ENCODE results near the gene SAFB2.

SAFB2 gene

DNA sequence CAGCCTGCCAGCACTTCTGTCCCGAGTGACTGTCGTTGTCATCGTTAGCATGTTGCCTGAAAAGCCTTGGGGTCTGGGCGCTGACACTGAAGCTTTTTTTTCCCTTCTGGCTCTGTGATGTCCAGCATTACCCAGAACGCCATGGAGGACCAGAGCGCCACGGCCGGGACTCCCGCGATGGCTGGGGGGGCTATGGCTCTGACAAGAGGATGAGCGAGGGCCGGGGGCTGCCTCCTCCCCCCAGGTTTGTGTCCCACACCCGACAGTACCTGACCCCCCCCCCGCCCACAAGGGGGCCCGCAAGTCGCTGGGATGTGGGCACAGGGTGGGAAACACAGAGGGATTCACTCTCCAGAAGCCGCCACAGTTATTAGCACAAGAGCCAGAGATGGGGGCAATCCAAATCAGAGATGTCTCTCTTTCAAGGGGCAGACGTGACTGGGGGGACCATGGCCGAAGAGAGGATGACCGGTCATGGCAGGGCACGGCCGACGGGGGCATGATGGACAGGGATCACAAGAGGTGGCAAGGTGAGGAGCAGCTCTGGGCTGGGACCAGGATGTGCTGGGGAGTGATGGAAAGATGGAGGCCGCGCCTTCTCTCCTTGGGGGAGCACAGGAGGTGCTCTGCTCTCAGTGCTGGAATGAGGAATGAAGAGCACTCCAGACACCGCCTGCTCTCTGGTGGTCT lies 44.5 kb upstream of the SAFB2 start:
- H3K4me2 ChIP-seq (ENCODE audit: low read length) = no peak overlapping the region
- H3K4me1 ChIP-seq = no peaks in the 10 kb centered on the region
- no peak overlapping the region for H2AFZ ChIP-seq
- no peaks in the 10 kb centered on the region for H3K36me3 ChIP-seq (ENCODE audit: control insufficient read depth, insufficient read depth, low read length)
- H3K4me3 ChIP-seq (ENCODE audit: low read depth, low read length) = no peak overlapping the region
- H3K9me3 ChIP-seq (ENCODE audit: control insufficient read depth, low read length) = no peaks in the 10 kb centered on the region
- H3K9ac ChIP-seq = no peak overlapping the region
- TF ChIP-seq CTCF (IDR thresholded peaks at IDR 0.05) = no peak
- H3K27me3 ChIP-seq (ENCODE audit: control insufficient read depth, insufficient read depth, low read length) = no peaks in the 10 kb centered on the region
- H3K27ac ChIP-seq = no peak overlapping the region
- peaks cover 3% of the 10 kb centered on the region for H3K79me2 ChIP-seq

DNA sequence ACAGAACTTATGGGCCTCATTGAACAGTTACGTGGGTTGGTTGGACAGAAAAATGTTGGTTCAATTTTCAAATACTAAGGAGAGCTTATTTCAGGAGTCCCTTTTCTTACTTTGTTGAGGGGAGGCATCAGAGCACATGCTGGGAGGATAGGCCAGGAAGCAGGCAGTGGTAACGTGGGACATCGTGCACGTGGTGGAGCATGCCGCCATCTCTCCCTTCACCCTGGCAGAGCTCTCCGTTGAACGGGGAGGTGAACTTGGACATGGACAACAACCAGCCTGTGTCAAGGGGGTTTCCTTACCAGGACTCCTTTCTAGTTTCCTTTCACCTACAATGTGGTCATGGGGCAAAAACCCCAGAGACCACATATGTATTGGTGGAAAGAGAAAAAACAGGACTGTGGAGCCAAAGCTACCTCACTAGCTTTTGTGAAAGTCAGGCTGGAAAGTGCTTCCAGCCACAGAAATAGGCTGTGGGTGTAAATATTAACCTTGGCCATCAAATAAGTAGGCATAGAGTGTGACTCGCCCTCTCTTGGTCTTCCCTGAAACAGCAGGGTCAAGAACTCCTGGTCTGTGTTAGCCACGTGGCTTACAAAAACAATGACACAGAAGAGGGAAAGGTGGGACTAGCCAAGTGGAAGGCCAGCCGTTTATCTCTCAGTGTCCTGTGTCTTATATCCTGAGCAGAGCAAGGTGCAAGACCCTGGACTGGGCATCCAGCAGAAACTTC lies 43.4 kb upstream of the SAFB2 start:
- Histone ChIP-seq H3K36me3 (ENCODE audit: control insufficient read depth, insufficient read depth, low read length) (no peaks in the 10 kb centered on the region), H2AFZ (no peak overlapping the region), H3K4me3 (ENCODE audit: low read depth, low read length) (no peak overlapping the region), H3K9me3 (ENCODE audit: control insufficient read depth, low read length) (no peaks in the 10 kb centered on the region), H3K27me3 (ENCODE audit: control insufficient read depth, insufficient read depth, low read length) (no peaks in the 10 kb centered on the region), H3K4me1 (no peaks in the 10 kb centered on the region), H3K9ac (no peak overlapping the region), H3K27ac (no peak overlapping the region), H3K79me2 (peaks cover 3% of the 10 kb centered on the region), H3K4me2 (ENCODE audit: low read length) (no peak overlapping the region)
- TF ChIP-seq CTCF (IDR thresholded peaks at IDR 0.05) = no peak

GRCh38 chr19:5664515-5664914 lies 41.9 kb upstream of the SAFB2 start:
- Histone ChIP-seq H3K79me2 (peaks cover 6% of the 10 kb centered on the region), H3K4me3 (ENCODE audit: low read depth, low read length) (no peak overlapping the region), H3K27ac (no peak overlapping the region), H3K9ac (no peak overlapping the region), H3K36me3 (ENCODE audit: control insufficient read depth, insufficient read depth, low read length) (no peaks in the 10 kb centered on the region), H3K4me2 (ENCODE audit: low read length) (no peak overlapping the region), H3K27me3 (ENCODE audit: control insufficient read depth, insufficient read depth, low read length) (no peaks in the 10 kb centered on the region), H3K9me3 (ENCODE audit: control insufficient read depth, low read length) (no peaks in the 10 kb centered on the region), H3K4me1 (no peaks in the 10 kb centered on the region), H2AFZ (no peak overlapping the region)
- TF ChIP-seq CTCF (IDR thresholded peaks at IDR 0.05) = no peak

- Histone ChIP-seq H3K9me3 (ENCODE audit: control insufficient read depth, low read length) (no peaks in the 10 kb centered on the region), H3K79me2 (peaks cover 7% of the 10 kb centered on the region), H3K27me3 (ENCODE audit: control insufficient read depth, insufficient read depth, low read length) (no peaks in the 10 kb centered on the region), H3K4me3 (ENCODE audit: low read depth, low read length) (no peak overlapping the region), H3K36me3 (ENCODE audit: control insufficient read depth, insufficient read depth, low read length) (no peaks in the 10 kb centered on the region), H3K4me2 (ENCODE audit: low read length) (no peak overlapping the region), H2AFZ (no peak overlapping the region), H3K27ac (no peak overlapping the region), H3K9ac (no peak overlapping the region), H3K4me1 (no peaks in the 10 kb centered on the region)
- no peak for TF ChIP-seq CTCF (IDR thresholded peaks at IDR 0.05)
Observed at GRCh38 chr19:5663904-5664303, 41.3 kb upstream of the SAFB2 start.
